Keratinocyte (primary cell): ENCODE data around the gene INHBB. TPM values are rescaled to one million over a fixed set of nuclear protein-coding genes. Genes with fewer than 3 reads are reported as not detected.

Experiments
- DNase-seq: peaks from one replicate; pipeline ENCODE4 v3.0.0-alpha.2; 2011; ENCODE audit warnings: low read depth, missing footprints, low spot score
- FAIRE-seq: peaks from 2 replicates; lab custom pipeline; 2011; peaks lifted over from hg19 to GRCh38; lab: Jason Lieb, UNC
- H2AFZ ChIP-seq: 2 replicates; pipeline ENCODE4 v1.6.0; 2012; ENCODE audit warnings: low read length, control low read depth, inconsistent platforms; ENCODE audit not compliant: control insufficient read depth
- H3K27ac ChIP-seq: 2 replicates; pipeline ENCODE4 v1.5.1; 2011; ENCODE audit warnings: low read length; ENCODE audit not compliant: control insufficient read depth, insufficient read depth
- H3K27me3 ChIP-seq: 3 replicates; pipeline ENCODE4 v1.6.0; 2011; ENCODE audit warnings: low read length; ENCODE audit not compliant: control insufficient read depth, insufficient read depth; ENCODE audit errors: extremely low read depth
- H3K36me3 ChIP-seq, 2 experiments: 2 replicates in 1 of 2; 3 replicates in 1 of 2; pipeline ENCODE4 v1.5.1; 2011; ENCODE audit warnings: low read length in 2 of 2, mild to moderate bottlenecking in 1 of 2; ENCODE audit not compliant: control insufficient read depth in 2 of 2, insufficient read depth in 2 of 2; ENCODE audit errors: extremely low read depth in 1 of 2
- H3K4me1 ChIP-seq: 3 replicates; pipeline ENCODE4 v1.5.1; 2011; ENCODE audit warnings: low read length; ENCODE audit not compliant: control insufficient read depth, insufficient read depth; ENCODE audit errors: extremely low read depth
- H3K4me2 ChIP-seq: 3 replicates; pipeline ENCODE4 v1.6.0; 2011; ENCODE audit warnings: low read depth, low read length; ENCODE audit not compliant: control insufficient read depth, insufficient read depth; ENCODE audit errors: extremely low read depth
- H3K4me3 ChIP-seq, 3 experiments: fragments of 200-600 bp in 1 of 3; sonication (generic) in 1 of 3; 2 replicates in 2 of 3; 3 replicates in 1 of 3; pipeline ENCODE4 v1.5.1; 2011 to 2016; ENCODE audit warnings: low read length in 3 of 3, mild to moderate bottlenecking in 3 of 3, control low read depth in 2 of 3, inconsistent platforms in 1 of 3, low read depth in 1 of 3, mixed read lengths in 1 of 3, mixed run types in 1 of 3, moderate library complexity in 1 of 3; ENCODE audit not compliant: control insufficient read depth in 2 of 3, insufficient read depth in 2 of 3; ENCODE audit errors: extremely low read depth in 1 of 3
- H3K79me2 ChIP-seq: 2 replicates; pipeline ENCODE4 v1.6.0; 2012; ENCODE audit warnings: low read length; ENCODE audit not compliant: control insufficient read depth, insufficient read depth
- H3K9ac ChIP-seq: 3 replicates; pipeline ENCODE4 v1.6.0; 2011; ENCODE audit warnings: low read length; ENCODE audit not compliant: control insufficient read depth, insufficient read depth; ENCODE audit errors: extremely low read depth
- H3K9me1 ChIP-seq: 3 replicates; pipeline ENCODE4 v1.6.0; 2011; ENCODE audit warnings: low read length; ENCODE audit not compliant: control insufficient read depth, insufficient read depth; ENCODE audit errors: extremely low read depth
- H3K9me3 ChIP-seq: 2 replicates; pipeline ENCODE4 v1.5.1; 2012; ENCODE audit warnings: low read depth, low read length; ENCODE audit not compliant: control insufficient read depth
- H4K20me1 ChIP-seq: 3 replicates; pipeline ENCODE4 v1.6.0; 2011; ENCODE audit warnings: low read length; ENCODE audit not compliant: control insufficient read depth, insufficient read depth; ENCODE audit errors: extremely low read depth
- CTCF ChIP-seq, 3 experiments: IDR thresholded peaks in 1 of 3; conservative IDR thresholded peaks in 1 of 3; optimal IDR thresholded peaks in 1 of 3; 2 replicates in 2 of 3; 3 replicates in 1 of 3; pipeline versions ENCODE3 to v1.5.1; 2011; ENCODE audit warnings: low read length in 3 of 3, mild to moderate bottlenecking in 3 of 3, moderate library complexity in 2 of 3, control low read depth in 1 of 3, inconsistent platforms in 1 of 3; ENCODE audit not compliant: insufficient read depth in 2 of 3; ENCODE audit errors: extremely low read depth in 1 of 3
- EZH2 ChIP-seq: IDR thresholded peaks from one replicate; pipeline ENCODE4 v1.6.1; 2012; ENCODE audit warnings: inconsistent platforms, mild to moderate bottlenecking, low read length, moderate library complexity
- dilution Hi-C: fragments of 300-500 bp; cut with MboI; formaldehyde crosslinking; loops from one replicate; pipeline ENCODE4 v1.7.0; 2020; ENCODE audit warnings: low sequenced_read_pairs; ENCODE audit not compliant: extremely low pct_ligation_motif_present
- polyA plus RNA-seq, 5 experiments: library from polyadenylated mRNA; depleted of rRNA in 3 of 5; stranded (reverse) in 3 of 5; stranded (forward) in 1 of 5; unstranded in 1 of 5; fragments of >200 nt; gene quantifications; 1 replicate in 1 of 5; 2 replicates in 3 of 5; 3 replicates in 1 of 5; pipeline versions ENCODE4 v1.2.1 to v1.2.3, GENCODE V29; 2011 to 2012; ENCODE audit warnings: missing spikeins in 2 of 5, low read depth in 1 of 5, low replicate concordance in 1 of 5

Gene INHBB
- polyA plus RNA-seq, 1 donor (not counting 4 experiments of a cell fraction or from before 2014, with no cell fraction given), result not detected

GRCh38 chr2:120336749-120337148, 9.2 kb upstream of the INHBB start:
- no peaks in the 10 kb centered on the region for H3K4me1 ChIP-seq
- H3K4me3 ChIP-seq, result no peak overlapping the region
- H3K9me3 ChIP-seq, result no peaks in the 10 kb centered on the region
- no peaks in the 10 kb centered on the region for H3K36me3 ChIP-seq
- H3K9me1 ChIP-seq, result no peaks in the 10 kb centered on the region
- no peak overlapping the region for H2AFZ ChIP-seq
- no peaks in the 10 kb centered on the region for H4K20me1 ChIP-seq
- peaks cover 11% of the 10 kb centered on the region for H3K27me3 ChIP-seq
- no peak for TF ChIP-seq EZH2
- TF ChIP-seq CTCF (optimal IDR thresholded peaks at IDR 0.05 in 1 of 3, IDR thresholded peaks at IDR 0.05 in 1 of 3, conservative IDR thresholded peaks at IDR 0.05 in 1 of 3; ENCODE audit: extremely low read depth in 1 of 3, insufficient read depth in 2 of 3, low read length in 3 of 3), result no peak
- FAIRE-seq, result no peak
- H3K9ac ChIP-seq, result no peak overlapping the region
- H3K4me2 ChIP-seq, result no peak overlapping the region
- H3K27ac ChIP-seq, result no peak overlapping the region
- H3K79me2 ChIP-seq, result no peaks in the 10 kb centered on the region
- dilution Hi-C loops, result no loop called here
- DNase-seq, result no peak

- H3K27ac ChIP-seq, result no peak overlapping the region
- no peak overlapping the region for H2AFZ ChIP-seq
- H3K27me3 ChIP-seq, result peaks cover 10% of the 10 kb centered on the region
- H3K9me1 ChIP-seq, result no peaks in the 10 kb centered on the region
- H3K9me3 ChIP-seq, result no peaks in the 10 kb centered on the region
- no peaks in the 10 kb centered on the region for H3K4me1 ChIP-seq
- no peaks in the 10 kb centered on the region for H3K79me2 ChIP-seq
- DNase-seq (no peak), FAIRE-seq (no peak)
- no peak for TF ChIP-seq CTCF (optimal IDR thresholded peaks at IDR 0.05 in 1 of 3, IDR thresholded peaks at IDR 0.05 in 1 of 3, conservative IDR thresholded peaks at IDR 0.05 in 1 of 3; ENCODE audit: extremely low read depth in 1 of 3, insufficient read depth in 2 of 3, low read length in 3 of 3)
- TF ChIP-seq EZH2, result no peak
- dilution Hi-C loops, result no loop called here
- H3K4me3 ChIP-seq, result no peak overlapping the region
- H3K36me3 ChIP-seq, result no peaks in the 10 kb centered on the region
- H4K20me1 ChIP-seq, result no peaks in the 10 kb centered on the region
- no peak overlapping the region for H3K4me2 ChIP-seq
- H3K9ac ChIP-seq, result no peak overlapping the region
Measured at GRCh38 chr2:120338015-120338414, 7.9 kb upstream of the INHBB start.
